Stimulated activated naive CD4-positive, alpha-beta T cell (primary cell): Measurements from ENCODE around the gene NKX6-2.

Source experiments
- DNase-seq, 6 experiments: peaks; one replicate each; lab custom pipeline; 2025; lab: John Stamatoyannopoulos, UW

NKX6-2 gene

DNA sequence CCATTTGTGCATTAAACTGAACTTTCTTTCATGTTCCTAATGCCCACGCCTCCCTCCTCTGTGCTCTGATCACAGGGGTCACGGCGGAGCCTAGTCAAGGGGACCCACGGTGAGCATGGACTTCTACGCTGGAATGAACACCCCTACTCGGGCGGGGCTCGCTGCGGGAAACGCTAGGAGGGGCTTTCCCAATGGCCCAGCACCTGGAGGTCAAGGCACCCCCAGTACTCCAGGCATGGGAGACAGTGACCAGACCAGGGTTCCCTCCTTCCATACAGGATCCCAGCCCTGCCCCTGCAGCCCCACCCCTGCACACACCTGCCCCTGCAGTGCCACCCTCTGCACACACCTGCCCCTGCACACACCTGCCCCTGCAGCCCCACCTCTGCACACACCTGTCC lies 27.1 kb upstream of the NKX6-2 start:
- no peak for DNase-seq

DNA sequence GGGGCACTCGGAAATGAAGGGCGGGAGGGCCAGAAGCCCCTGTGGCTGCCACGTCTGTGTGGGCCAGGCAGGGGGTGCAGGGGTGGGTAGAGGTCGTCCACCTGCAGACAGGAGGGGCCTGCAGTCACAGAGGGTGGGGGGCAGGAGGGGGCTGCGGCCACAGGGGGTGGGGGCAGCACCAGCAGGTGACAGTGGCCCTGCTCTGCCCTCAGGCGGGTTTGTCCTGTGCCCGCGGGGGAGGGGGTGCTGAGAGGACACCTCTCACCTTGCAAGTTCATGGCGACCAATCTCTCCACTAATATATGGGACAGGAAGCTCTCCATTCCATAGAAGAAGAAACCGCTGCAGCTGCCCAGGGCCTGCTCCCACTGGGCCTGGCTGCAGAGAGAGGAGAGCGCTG lies 26.6 kb upstream of the NKX6-2 start:
- no peak for DNase-seq

DNA sequence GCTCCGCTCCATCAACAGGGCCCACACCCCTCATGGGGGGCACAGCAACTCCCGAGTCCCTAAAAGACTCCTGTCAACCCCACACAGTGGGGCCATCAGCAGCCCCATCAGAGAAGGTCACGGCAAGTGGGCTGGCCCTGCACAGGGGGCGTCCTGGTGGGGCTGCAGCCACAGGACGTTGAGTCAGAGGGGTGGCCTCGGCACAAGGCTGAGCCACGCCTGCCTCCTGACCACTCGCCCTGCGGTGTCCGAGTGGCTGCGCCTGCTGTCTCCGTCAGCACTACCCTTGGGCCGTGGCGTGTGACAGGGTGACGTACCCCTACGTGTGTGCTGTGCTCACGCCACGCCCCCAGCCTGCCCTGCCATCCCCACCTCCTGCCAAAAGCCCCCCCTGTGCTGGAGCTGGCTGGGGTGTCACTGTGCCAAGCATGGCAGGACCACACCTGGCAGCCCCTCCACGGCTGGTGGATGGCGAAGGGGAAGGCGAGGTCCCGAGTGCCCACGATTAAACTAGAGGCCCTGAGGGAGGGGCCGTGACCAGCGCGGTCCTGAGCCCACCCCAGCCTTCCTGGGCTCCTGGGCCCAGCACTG lies 26.0 kb upstream of the NKX6-2 start:
- DNase-seq, result no peak

DNA sequence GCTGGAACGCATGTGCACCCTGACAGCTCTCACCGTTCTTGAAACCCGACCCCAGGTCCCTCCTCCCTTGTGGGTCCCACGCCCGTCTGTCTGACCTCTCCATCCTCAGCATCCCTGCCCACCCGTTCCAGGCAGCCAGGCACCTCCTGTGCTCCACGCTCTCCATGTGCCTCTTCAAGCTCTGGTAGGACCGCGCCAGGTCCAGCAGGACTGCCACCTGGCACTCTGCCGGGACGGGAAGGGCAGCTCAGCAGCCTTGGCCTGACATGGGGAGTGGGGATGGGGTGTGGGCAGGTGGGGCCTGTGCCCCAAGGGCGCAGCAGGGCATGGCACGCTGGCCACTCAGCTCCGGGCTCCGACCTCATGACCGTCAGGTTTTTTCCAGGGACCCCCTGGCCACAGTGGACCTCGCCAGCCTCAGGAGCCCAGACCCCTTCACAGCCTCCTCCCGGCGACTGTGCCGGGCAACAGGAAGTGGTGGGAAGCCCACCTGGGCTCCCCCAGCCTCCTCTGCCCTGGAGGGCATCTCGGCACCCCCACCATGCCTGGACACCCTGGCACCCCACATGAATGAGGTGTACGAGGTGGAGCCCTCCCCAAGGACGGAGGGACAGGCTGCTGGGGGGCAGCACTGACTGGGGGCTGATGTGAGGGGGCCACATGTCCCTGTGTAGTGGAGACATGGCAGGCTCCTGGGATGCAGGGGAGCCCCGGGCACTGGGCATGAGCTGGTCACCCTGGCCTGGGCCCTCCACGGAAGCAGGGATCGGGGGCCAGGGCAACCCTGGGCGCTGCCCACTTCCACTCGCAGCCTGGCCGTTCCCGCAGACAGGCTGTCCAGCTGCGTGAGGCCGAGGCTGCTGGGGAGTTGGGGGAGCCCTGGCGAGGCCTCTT lies 25.1 kb upstream of the NKX6-2 start:
- no peak for DNase-seq

DNA sequence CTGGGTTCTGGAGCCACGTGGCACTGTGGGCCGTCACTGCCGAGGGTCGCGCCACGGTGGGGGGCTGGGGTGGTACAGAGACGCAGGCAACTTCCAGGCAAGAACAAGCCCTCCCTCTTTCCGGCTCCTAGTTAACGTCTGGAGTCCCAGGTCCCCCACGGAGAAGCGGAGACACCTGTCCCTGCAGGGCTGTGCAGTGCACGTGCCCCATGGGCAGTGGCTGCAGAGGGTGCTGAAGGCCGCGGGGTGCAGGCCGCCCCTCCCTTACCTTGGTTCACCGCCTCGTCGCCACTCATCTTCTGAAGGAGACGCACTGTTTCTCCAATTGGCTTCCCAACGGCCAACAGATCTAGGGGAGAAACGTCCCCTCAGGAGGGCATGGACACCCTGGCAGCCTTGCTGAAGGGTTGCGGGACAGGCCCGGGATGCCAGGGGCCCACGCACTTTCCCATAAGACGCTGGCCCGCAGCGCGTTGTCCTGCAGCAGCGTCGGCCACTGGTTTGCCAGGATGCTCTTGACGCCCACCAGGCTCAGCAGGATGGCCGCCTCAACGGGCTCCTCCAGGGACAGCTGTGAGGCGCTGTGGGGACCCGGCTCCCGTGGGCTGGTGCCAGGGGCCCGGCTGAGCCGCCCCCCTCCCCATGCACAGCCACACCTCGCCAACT lies 24.3 kb upstream of the NKX6-2 start:
- no peak for DNase-seq

DNA sequence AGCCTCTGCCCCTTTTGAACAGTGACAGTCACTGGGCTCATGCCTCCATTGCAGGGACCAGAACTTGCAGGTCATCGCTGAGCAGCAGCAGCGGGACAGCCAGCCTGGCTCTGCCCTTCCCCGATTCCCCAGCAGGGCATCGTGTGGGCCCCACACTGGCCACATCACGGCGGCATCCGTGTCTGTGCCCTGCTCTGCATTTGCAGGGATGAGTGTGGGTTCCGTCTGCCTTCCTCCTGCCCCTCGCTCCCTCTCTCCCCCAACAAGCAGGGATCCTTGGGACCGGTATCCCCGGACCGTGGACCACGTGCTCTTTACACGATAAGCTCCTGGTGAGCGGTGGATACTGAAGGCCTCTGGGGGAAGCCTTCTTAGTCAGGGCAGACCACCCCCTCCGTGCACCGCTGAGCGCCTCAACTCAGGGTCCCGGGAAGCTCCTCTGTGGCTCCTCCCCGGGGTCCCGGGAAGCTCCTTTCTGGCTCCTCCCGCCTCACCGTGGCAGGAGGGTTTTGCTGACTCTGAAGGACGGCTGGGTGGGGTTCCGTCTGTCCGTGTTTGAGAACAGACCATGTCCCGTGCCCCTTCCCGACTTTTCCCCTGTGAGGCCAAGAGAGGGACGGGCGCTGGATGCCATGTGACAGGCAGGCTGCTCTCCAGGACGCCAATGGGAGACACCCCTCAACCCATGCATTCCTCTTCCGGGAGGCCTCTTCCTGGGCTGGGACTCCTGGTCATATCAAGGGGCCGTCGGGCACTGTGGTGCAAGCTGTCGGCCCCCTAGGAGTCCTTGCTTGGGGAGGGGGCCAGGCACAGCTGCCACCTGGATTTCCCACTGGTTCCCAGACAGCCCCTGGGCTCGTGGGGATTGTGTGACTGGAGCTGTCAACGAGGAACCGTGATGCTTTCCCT lies 23.5 kb upstream of the NKX6-2 start:
- no peak for DNase-seq

DNA sequence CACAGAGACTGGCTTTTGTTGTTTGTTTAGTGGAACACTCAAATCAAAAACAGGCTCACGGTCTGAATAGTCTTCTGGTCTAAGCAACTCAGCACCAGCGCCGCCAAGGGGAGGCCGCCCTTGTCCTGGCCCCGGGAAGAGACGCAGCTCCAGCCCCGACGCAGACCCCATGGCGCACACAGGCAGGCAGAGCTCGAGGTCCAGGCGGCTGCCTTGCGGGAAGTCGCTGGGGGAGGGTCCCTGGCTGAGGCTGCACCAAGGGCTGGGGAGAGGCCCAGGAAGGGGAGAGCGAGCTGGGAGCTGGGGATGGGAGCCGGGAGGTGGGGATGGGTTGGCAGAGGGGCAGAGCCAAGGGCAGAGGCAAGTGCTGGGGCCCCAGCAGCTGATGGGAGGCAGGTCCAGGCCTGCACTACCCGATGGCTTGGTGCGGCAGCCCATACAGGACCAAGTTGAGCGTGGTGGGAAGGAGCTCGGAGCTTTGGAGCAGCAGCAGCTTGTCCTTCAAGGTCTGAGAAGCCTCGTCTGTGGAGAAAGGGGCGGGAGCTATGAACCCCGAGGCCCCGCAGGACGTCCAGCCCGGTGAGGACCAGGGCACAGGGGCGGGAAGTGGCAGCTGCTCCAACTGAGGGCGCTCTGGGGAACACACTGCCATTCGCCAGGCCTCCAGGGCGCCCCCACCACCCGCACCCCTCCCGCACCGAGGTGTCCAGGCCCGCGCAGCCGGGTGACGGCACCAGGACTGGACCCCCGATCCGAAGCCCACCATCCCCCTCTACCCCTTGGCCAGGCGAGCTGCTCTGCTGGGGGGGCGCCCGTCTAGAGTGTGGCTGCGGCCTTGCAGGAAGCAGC lies 22.7 kb upstream of the NKX6-2 start:
- no peak for DNase-seq

DNA sequence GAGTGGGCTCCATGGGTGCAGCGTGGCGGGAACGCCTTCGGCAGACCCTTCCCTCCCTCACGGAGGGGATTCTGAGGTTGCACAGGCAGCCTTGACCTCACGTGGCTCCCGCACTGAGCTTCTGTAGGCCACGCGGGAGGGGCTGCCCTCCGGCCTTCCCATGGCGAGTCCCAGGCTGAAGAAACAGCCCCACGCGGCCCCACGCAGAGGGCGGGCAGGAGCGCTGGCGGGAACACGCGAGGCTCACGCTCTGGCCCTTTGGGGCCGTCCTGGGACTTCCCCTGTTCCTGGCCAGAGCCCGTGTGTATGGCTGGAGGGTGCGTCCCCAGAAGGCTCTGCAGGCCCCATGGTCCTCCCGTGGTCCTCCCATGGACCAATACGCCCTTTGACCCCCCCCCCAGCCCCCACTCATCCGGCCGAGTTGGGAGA lies 21.7 kb upstream of the NKX6-2 start:
- no peak for DNase-seq

DNA sequence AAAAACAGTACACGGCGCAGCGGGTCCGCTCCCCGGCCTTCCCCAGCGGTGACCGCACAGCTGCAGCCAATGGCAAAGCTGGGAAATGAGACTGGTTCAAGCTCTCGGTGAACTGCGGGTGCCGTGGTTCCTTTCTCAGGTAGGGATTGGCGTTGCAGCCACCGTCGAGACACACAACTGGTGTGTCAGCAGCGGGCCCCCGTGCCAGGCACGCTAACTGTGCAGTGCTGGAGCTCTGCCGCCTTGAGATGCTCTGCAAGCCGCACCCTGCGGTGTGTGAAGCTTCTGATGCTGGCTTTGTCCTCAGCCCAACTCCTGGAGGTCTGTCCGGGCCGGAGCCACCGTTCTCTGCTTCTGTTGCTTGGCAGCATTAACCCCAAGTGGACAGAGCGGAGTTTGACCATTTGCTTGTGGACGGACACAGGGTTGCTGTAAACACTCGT lies 20.6 kb upstream of the NKX6-2 start:
- DNase-seq, result no peak

DNA sequence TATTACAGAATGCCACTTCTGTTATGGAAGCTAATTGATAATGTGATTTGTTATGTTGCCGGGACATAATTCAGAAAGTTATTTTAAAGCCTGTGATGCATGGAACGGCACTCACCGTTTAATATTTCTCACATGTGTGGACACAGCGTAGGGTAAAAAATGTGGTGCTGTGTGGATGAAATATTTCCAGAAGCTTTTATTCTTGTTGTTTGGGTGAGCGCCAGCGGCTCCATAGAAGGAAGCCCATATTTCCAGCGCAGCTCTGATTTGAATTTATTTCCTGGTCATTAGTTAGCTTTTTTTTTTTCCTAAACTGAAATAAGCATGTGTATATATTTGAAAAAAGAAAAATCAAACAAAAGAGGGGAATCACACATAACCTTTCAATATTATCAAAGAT lies 20.2 kb upstream of the NKX6-2 start:
- DNase-seq, result no peak

DNA sequence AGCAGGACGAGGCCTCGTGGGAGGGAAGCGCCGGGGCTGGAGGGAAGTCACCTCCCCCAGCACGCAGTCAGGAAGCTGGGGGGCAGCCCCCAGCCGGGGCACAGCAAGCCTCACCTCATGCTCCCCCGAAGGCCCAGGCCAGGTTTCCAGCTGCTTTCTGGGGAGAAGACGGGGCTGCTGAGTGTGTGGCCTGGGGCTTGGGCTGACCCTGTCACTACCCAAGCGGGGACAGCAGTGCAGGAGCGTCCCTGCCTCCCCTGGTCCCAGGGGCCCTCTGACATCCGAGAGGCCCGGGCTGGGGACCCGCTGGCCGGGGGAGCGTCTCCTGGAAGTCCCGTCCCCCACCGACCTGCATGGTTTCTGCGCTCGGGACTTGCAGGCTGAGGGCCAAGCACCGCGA lies 19.7 kb upstream of the NKX6-2 start:
- DNase-seq, result no peak

DNA sequence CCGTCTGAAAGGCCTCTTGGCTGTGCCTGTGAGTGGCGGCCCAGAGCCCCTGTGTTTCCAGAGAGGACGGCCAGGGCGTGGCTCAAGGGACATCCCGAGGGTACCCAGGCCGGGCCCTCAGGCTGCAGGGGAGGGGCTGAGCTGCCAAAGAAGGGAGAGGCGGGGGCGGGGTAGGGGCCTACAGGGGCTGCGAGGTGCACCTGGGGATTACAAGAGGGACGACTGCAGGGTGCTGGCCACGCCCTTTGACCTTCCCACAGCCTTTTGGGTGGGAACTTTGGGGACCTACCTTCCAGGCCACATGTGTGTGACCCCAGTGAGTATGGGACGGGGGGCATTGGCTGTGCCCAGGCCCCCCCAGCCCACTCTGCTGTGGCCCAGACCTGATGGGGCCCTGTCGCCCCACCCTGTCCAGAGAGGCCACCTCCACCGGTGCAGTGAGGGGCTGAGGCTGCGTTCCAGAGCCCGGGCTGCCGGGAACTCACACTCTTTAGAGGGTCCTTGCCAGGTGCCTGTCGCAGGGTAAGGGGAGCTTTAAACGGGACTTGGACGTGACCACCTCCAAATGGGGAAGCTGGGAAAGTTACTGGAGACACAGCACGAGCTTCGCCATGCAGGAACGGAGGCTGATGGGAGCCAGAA lies 19.0 kb upstream of the NKX6-2 start:
- no peak for DNase-seq

DNA sequence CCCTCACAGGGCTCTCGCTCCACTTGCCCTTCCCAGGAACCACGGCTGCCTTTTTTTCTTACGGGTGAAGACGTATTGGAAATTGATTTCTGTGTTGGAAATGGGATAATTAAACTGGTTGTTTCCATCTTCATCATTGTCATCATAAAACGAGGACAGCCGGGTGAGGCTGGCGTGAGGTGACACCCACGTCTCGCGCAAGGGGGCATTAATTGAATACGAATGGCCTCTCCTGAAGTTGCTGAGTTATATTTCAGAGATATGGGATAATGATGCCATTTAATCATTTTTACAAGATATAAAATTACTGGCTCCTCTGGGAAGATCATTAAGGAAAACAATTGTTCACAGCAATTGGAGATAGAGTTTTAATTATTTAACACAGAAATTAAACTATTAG lies 18.3 kb upstream of the NKX6-2 start:
- DNase-seq, result no peak

DNA sequence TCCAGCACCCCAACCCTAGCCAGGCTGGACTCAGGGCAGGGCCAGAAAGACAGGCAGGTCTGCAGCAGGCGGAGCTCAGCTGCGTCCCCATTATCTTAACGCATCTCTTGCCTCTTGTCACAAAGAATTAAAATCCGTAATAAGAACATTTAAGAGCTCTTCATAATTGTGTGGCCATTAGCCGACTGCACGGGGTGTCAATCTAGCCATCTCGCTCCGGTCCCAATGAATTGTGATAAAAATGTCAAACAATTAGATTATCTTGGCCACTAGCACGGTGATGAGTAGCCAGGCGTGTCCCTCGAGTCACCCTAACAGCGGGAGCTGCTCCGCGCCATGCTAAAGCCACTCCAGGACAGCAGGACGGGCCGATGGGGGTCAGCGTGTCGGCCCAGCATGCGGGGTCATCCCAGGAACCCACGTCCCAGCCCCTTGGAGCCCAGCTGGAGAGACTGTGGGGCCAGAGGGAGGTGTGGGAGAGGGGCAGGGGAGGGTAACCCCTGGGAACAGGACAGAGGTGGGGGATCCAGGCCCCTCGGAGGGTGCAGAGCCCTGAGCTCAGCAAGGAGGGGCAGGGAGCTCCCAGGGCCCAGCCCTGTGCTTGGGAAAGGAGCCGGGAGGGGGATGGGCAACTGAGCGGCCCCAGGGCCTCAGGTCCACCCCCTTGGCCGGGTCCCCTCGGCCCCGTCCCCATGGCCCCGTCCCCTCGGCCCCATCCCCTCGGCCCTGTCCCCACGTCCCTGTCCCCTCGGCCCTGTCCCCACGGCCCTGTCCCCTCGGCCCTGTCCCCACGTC lies 17.7 kb upstream of the NKX6-2 start:
- DNase-seq, result no peak

DNA sequence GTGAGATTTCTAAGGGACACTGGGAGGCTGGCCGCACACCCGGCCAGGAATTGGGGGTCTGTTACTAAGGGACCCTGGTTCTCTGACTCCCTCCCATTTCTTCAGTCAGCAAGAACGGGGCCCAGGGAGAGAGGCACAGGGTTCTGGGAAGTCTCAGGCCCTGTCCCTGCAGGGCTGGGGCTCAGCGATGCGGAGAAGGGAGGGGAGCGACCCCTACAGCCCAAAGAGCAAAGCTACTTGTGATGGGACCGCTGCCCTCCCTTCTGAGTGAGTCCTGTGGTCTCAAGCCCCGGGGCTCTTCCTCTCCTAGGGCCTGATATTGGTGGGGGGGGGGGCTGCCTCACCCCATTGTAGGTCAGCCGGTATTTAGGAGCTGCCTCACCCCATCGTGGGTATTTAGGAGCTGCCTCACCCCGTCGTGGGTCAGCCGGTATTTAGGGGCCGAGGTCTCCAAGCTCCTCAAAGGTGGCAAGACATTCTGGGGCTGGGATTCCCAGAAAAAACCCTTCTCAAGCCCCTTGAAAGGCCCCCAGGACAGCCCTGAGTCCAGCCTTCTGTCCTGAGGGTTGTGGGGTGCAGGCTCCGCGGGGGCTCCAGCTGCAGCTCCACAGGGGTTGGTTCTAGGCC lies 16.9 kb upstream of the NKX6-2 start:
- DNase-seq, result no peak

DNA sequence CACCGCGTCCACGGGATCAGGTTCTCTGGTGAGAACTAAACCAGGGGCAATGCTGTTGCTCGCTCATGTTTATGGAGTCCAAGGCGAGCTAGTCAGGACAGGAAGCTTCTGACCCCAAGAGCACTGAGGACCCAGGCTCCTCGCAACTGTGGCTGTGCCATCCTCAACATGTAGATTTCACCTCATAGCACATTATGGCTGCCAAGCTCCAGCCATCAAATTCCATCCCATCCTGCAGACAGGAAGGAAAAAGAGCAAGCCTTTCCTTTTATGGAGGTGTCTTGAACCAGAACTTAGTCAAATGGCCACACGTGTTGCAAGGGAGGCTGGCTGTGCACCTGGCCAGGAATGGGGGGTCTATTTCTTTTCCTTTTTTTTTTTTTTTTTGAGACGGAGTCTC lies 16.1 kb upstream of the NKX6-2 start:
- no peak for DNase-seq

DNA sequence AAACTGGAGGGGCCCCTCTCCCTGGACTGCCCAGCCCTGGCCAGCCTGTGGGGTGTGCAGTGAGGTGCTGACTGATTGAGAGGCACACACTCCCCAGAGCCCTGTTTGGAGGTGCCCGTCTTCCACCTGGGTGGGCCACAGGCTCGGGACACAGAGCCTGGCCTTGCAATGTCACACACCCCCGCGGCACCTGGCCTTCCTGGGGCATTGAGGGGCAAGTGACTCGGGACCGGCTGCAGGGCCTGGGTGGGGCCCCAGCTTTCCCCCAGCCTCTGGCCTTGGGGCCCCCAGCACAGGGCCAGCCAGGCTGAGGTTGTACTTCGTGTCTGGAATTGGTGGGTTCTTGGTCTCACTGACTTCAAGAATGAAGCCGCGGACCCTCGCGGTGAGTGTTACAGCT lies 13.9 kb upstream of the NKX6-2 start:
- DNase-seq, result no peak

DNA sequence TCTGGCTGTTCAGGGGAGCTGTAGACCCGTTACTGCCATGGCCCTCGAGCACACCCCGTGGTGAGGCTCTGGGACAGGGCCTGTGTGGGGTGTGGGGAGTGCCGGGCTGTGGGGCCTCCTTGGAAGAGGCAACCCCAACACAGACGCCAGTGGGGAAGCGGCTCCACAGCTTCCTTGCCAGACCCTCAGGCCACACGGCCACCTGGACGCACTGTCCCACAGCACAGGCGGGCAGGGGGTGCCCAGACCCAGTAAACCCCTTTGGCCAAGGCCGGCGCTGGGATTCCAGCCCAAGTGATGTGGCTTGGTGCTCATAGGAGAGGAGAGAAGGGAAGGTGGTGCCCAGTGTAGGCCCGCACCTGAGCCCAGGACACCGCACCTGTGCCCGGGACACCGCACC lies 12.9 kb upstream of the NKX6-2 start:
- DNase-seq, result no peak

DNA sequence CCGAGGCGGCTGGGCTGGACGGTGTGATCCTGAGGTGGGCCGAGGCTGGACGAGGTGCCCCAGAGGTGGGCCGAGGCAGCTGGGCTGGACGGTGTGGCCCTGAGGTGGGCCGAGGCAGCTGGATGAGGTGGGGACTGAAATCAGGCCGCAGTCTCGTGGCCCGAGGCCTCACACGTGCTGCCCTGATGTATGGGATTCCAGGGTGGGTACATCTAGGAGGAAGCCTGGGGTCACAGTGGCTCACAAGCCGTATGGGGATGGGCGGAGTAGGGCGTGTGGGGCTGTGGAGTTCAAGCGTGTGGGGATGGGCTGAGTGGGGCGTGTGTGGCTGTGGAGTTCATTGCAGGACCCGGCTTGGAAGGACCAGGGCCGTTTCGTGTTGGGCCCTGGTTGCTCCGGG lies 12.5 kb upstream of the NKX6-2 start:
- DNase-seq, result no peak
